Activated CD4-positive, alpha-beta memory T cell treated with anti-CD3 and anti-CD28 coated beads, Interleukin-2, amount 10 ng/mL, durations not matched to agents 7 days and 5 days (primary cell): ENCODE data around the gene EVI2A. TPM values are rescaled to one million over a fixed set of nuclear protein-coding genes. Genes with fewer than 3 reads are reported as not detected.
"Not testable (repeated sequence)": the region's sequence is repeated elsewhere in the genome, so short reads cannot be mapped to it uniquely, and the experiment has no call there.

Source experiments
- CTCF ChIA-PET: fragments of 350-600 bp; sonication (Branson Sonifier 250); formaldehyde crosslinking; loops from one replicate; lab custom pipeline; 2021; ENCODE audit warnings: antibody characterized with exemption, inconsistent platforms; lab: Charles Lee
- POLR2A ChIA-PET: fragments of 350-600 bp; sonication (Branson Sonifier 250); formaldehyde crosslinking; loops from one replicate; lab custom pipeline; 2021; ENCODE audit warnings: antibody characterized with exemption; lab: Charles Lee
- DNase-seq: peaks from one replicate; pipeline ENCODE4 v3.0.0-alpha.2; 2020
- H3K27ac Mint-ChIP-seq: one replicate; pipeline ENCODE4 v1.8.0; 2021; ENCODE audit warnings: mild to moderate bottlenecking, mixed read lengths
- H3K27me3 Mint-ChIP-seq: one replicate; pipeline ENCODE4 v1.8.0; 2021; ENCODE audit warnings: mixed read lengths
- H3K36me3 Mint-ChIP-seq: one replicate; pipeline ENCODE4 v1.8.0; 2021; ENCODE audit warnings: low read depth, mixed read lengths
- H3K4me1 Mint-ChIP-seq: one replicate; pipeline ENCODE4 v1.8.0; 2021; ENCODE audit warnings: mixed read lengths
- H3K4me3 Mint-ChIP-seq: one replicate; pipeline ENCODE4 v1.8.0; 2021; ENCODE audit warnings: mild to moderate bottlenecking, mixed read lengths
- H3K9me3 Mint-ChIP-seq: one replicate; pipeline ENCODE4 v1.8.0; 2021; ENCODE audit warnings: mixed read lengths
- total RNA-seq, 2 experiments: library from RNA; stranded (reverse); gene quantifications; one replicate each; pipeline ENCODE4 v1.2.3, GENCODE V29; 2021

Gene EVI2A
- total RNA-seq, 2 experiments from 2014 or later = 109 to 110 TPM

DNA sequence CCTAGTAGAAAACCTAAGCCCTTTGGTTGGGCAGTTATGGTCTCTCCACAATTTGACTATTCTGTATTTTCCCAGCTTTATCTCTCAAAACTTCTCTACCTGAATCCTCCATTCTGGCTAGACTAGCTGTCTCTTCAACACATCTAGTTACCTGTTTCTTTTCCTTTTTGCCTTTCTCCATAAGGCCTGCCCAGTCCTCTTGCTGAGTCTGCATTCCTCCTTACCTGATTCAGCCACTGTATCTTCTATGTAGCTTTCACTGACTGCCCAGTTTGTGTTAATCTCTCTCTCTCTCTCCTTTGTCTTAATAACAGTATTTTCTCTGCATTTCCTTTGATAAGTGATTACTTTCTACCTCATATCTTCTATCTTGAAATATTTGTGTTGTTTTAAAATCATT lies 2.1 kb upstream of the EVI2A start:
- Mint-ChIP-seq H3K4me3 (no peak overlapping the region), H3K27me3 (no peaks in the 10 kb centered on the region), H3K9me3 (no peaks in the 10 kb centered on the region), H3K27ac (peak overlapping the region; percentile 53), H3K4me1 (peaks cover 25% of the 10 kb centered on the region), H3K36me3 (peaks cover 39% of the 10 kb centered on the region)
- ChIA-PET POLR2A (interaction anchor here (0.8 to 1.3 kb wide), 2 partner anchors 8 to 10 kb away, joined by 3 to 4 read pairs; partner anchors contain the start of gene EVI2B), CTCF (interaction anchor here (0.7 kb wide), 1 partner anchor 68 kb away, joined by 3 read pairs; the partner anchor contains the start of gene RAB11FIP4)
- no peak for DNase-seq

DNA sequence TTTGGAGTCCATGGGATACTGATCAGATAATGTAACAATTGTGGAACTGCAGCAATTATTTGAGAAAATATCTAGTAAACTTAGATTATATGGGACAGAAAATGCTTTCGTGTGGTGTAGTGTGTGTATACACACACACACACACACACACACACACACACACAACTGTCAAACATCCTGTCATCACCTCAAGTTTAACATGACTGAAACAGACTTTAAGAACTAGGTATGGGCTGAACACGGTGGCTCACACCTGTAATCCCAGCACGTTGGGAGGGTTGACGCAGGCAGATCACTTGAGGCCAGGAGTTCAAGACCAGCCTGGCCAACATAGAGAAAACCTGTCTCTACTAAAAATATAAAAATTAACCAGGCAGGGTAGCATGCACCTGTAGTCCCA lies 544 bp upstream of the EVI2A start:
- Mint-ChIP-seq H3K36me3 (peaks cover 42% of the 10 kb centered on the region), H3K27me3 (no peaks in the 10 kb centered on the region), H3K4me3 (peak overlapping the region; percentile 79), H3K27ac (peak overlapping the region; percentile 99), H3K4me1 (peaks cover 26% of the 10 kb centered on the region), H3K9me3 (no peaks in the 10 kb centered on the region)
- POLR2A ChIA-PET = interaction anchor here (0.7 to 5.2 kb wide), 5 partner anchors 9 to 111 kb away, joined by 3 to 287 read pairs (median 4); partner anchors contain the start of gene EVI2B
- CTCF ChIA-PET = interaction anchor here (0.9 kb wide), 1 partner anchor 11 kb away, joined by 4 read pairs; no protein-coding TSS in a partner anchor
- peak; percentile 45 for DNase-seq

DNA sequence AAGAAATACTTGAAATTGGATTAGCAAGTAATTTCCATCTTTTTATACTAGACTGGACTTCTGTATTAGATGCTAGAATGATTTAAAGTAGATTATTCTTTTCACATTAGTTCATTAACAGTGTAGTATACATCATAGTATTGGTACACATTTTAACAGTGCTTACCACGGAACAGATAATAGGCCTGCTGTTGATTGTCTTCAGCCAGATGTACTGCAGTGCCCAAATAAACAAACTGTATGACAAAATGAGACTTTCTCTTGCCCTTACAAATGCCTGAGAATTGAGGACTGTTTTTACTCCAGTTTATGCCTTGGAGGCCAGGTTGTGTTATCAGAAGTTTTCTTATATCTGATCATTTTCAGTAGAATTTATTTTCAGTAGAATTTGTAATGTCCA lies 631 bp downstream of the EVI2A start:
- Mint-ChIP-seq H3K4me3 (peak overlapping the region; percentile 79), H3K9me3 (no peaks in the 10 kb centered on the region), H3K36me3 (peaks cover 46% of the 10 kb centered on the region), H3K4me1 (peaks cover 37% of the 10 kb centered on the region), H3K27me3 (no peaks in the 10 kb centered on the region), H3K27ac (peak overlapping the region; percentile 99)
- ChIA-PET CTCF (interaction anchor here (0.8 to 2.2 kb wide), 3 partner anchors 9 to 51 kb away, joined by 3 to 7 read pairs (median 4); no protein-coding TSS in a partner anchor), POLR2A (interaction anchor here (1.0 to 5.2 kb wide), 7 partner anchors 9 to 580 kb away, joined by 3 to 287 read pairs (median 7); partner anchors contain the start of genes EVI2B and UTP6)
- no peak for DNase-seq

DNA sequence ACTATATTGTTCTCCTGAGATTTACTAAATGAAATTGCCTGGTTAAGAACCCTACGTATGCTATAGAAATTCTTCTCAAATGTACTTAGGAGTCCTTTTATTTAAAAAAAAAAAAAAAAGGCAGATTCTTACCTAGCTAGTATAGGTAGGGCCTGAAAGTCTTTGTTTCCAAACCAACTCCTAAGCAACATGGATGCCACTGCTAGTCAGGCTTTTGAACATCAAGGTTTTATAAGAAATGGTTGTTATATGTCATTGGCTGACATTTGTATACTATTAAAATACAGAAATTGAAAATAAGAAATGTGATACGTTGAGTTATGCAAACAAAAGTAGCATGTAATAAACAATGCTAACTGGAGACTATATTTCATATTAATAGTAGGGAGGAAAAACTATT lies 1.2 kb downstream of the EVI2A start:
- peaks cover 47% of the 10 kb centered on the region for H3K36me3 Mint-ChIP-seq
- no peak for DNase-seq
- H3K27ac Mint-ChIP-seq = peak overlapping the region; percentile 99
- POLR2A ChIA-PET = interaction anchor here (0.8 to 5.2 kb wide), 7 partner anchors 9 to 1703 kb away, joined by 3 to 287 read pairs (median 7); partner anchors contain the start of genes EVI2B and UTP6
- CTCF ChIA-PET = interaction anchor here (0.8 to 2.2 kb wide), 2 partner anchors 9 to 52 kb away, joined by 3 to 7 read pairs; no protein-coding TSS in a partner anchor
- no peaks in the 10 kb centered on the region for H3K27me3 Mint-ChIP-seq
- H3K4me3 Mint-ChIP-seq = peak overlapping the region; percentile 79
- no peaks in the 10 kb centered on the region for H3K9me3 Mint-ChIP-seq
- H3K4me1 Mint-ChIP-seq = peaks cover 40% of the 10 kb centered on the region

DNA sequence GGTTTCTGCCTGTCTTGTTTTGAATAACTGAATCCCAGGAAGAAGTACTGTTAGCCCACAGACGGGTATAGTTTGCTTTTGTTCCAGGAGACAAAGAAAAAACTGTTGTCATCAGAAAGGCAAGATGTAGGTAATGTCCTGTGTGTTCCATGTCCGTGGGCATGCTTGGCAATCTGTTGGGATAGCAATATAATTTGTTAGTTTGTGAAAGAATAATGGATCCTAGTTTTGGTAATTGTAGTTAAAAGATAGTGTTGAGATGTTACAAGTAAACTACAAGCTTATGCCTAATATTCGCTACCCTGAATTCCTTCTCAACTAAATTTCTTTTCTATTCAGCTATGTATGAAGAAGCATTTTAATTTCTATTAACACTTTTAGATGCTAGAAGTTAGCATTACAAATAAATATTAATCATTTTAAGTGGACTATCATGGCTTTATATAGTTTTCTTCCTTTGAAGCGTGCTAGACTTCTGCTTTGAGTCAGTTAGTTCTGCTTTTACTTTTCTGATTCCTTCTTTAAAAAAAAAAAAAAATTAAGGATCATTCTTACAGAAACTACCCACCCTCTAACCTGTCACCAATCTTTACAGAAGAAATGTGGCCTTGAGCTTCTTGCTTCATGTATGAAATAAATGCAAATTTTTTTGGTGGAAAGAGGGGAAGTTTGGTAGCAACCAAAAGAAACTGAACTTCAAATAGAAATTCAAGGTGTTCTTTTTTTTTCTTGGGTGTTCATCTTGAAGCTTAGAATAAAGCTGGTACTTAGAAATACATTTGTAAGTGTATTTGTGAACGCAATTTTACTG lies 2.4 kb downstream of the EVI2A start:
- Mint-ChIP-seq H3K36me3 (peaks cover 53% of the 10 kb centered on the region), H3K9me3 (no peaks in the 10 kb centered on the region), H3K4me3 (peak overlapping the region; percentile 79), H3K27ac (peak overlapping the region; percentile 95), H3K27me3 (no peaks in the 10 kb centered on the region), H3K4me1 (peaks cover 50% of the 10 kb centered on the region)
- ChIA-PET CTCF (interaction anchor here (1.2 to 2.2 kb wide), 2 partner anchors 9 to 53 kb away, joined by 4 to 7 read pairs; no protein-coding TSS in a partner anchor), POLR2A (interaction anchor here (0.6 to 5.2 kb wide), 15 partner anchors 7 to 582 kb away, joined by 3 to 287 read pairs (median 6); partner anchors contain the start of genes EVI2B, RNF135 and UTP6)
- DNase-seq = no peak

DNA sequence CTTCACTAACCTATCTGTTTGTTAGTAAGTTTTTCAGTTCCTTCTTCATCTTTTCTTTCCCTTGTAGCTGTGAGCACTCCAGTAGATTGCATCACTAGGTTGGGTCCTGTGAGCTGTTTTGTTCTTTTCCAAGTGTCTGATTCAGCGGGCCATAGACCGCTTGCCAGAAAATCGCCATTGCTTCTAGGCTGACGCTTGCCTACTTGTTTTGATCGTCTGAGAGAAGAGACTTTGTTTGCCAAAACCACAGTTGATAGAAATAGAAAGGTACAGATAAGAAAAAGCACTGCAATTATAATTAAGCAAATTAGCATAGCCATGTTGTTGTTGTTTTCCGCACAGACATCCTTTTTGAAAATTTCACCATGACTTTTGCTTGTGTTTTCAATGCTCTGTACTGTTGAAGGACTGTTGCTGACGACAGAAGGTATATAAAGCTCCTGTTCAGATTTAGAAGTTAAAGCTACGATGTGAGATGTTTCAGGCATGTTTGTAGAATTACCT lies 3.1 kb downstream of the EVI2A start:
- peak overlapping the region; percentile 95 for H3K27ac Mint-ChIP-seq
- ChIA-PET CTCF (interaction anchor here (2.2 kb wide), 1 partner anchor 54 kb away, joined by 7 read pairs; no protein-coding TSS in a partner anchor), POLR2A (interaction anchor here (0.9 to 5.2 kb wide), 12 partner anchors 7 to 583 kb away, joined by 3 to 287 read pairs (median 6); partner anchors contain the start of genes EVI2B, RNF135 and UTP6)
- peak overlapping the region; percentile 79 for H3K4me3 Mint-ChIP-seq
- H3K9me3 Mint-ChIP-seq = no peaks in the 10 kb centered on the region
- DNase-seq = peak; percentile 69
- peaks cover 55% of the 10 kb centered on the region for H3K36me3 Mint-ChIP-seq
- no peaks in the 10 kb centered on the region for H3K27me3 Mint-ChIP-seq
- H3K4me1 Mint-ChIP-seq = peaks cover 45% of the 10 kb centered on the region

DNA sequence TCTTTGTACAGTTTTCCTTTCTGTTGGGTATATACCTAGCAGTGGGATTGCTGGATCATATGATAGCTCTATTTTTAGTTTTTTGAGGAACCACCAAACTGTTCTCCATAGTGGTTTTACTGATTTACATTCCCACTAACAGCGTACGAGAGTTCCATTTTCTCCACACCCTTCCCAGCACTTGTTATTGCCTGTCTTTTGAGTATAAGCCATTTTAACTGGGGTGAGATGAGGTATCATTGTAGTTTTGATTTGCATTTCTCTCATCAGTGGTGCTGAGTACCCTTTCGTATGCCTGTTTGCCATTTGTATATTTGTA lies 6.7 kb downstream of the EVI2A start:
- peaks cover 68% of the 10 kb centered on the region for H3K36me3 Mint-ChIP-seq
- ChIA-PET CTCF (no interaction called here), POLR2A (interaction anchor here (1.4 to 2.1 kb wide), 4 partner anchors 173 to 505 kb away, joined by 5 to 10 read pairs (median 5); no protein-coding TSS in a partner anchor)
- H3K4me1 Mint-ChIP-seq = peaks cover 39% of the 10 kb centered on the region
- H3K9me3 Mint-ChIP-seq = no peaks in the 10 kb centered on the region
- no peak for DNase-seq
- peak overlapping the region; percentile 88 for H3K27ac Mint-ChIP-seq
- H3K27me3 Mint-ChIP-seq = no peaks in the 10 kb centered on the region
- H3K4me3 Mint-ChIP-seq = peak overlapping the region; percentile 83

DNA sequence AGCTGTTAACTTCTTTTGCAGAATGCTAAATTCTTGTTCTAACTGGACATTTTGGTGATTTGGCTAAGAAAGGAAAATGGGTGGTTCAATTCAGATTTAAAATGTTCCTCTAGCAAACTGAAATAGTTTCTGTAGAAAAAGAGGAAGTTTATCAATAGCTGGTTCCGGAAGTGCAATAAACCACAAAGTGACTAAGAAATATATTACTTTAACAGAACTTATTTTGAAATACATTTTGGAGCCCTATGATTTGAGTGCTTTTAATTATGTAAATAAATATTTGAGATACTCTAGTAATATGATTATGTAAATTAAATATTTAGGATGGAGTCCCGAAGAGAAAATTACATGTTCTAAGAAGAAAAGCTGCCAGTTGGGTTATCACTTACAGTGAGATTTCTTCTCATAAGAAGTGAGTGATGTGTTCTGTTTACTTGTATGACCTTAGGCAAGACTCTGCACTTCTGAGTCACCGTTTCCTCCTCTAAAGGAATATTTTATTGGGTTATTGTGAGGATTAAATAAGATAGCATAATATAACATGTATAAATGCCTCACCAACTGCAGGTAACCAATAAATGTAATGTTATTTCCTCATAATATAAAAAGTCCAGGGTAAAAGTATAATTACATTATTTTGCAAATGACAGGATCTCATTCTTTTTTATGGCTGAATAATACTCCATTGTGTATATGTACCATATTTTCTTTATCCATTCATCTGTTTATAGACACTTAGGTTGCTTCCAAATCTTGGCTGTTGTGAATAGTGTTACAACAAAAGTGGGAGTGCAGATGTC lies 7.2 kb downstream of the EVI2A start, which contains the start of gene EVI2B:
EVI2B (minus strand) TSS at position 73 of the 800 bp plus-strand sequence. CDS start 8,445 bp downstream, outside the sequence.
- Mint-ChIP-seq H3K27me3 (no peaks in the 10 kb centered on the region), H3K4me3 (peak within 1 kb of the TSS; percentile 83), H3K9me3 (no peaks in the 10 kb centered on the region), H3K4me1 (peaks cover 44% of the 10 kb centered on the region), H3K27ac (peak within 1 kb of the TSS; percentile 88), H3K36me3 (peaks cover 67% of the 10 kb centered on the region)
- ChIA-PET CTCF (interaction anchor here (0.6 kb wide), 1 partner anchor 189 kb away, joined by 3 read pairs; no protein-coding TSS in a partner anchor), POLR2A (interaction anchor here (0.7 to 5.5 kb wide), 14 partner anchors 6 to 505 kb away, joined by 3 to 287 read pairs (median 4); partner anchors contain the start of gene EVI2A)
- no peak for DNase-seq

DNA sequence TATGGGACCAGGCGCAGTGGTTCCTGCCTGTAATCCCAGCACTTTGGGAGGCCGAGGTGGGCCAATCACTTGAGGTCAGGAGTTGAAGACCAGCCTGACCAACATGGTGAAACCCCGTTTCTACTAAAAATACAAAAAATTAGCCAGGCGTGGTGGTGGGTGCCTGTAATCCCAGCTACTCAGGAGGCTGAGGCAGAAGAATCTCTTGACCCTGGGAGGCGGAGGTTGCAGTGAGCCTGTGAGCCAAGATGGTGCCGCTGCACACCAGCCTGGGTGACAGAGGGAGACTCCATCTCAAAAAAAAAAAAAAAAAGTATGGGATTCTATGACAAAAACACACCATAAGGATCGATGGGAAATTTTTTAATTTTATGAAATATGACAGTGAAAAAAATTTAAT lies 9.2 kb downstream of the EVI2A start:
- peaks cover 57% of the 10 kb centered on the region for H3K4me1 Mint-ChIP-seq
- peak overlapping the region; percentile 83 for H3K4me3 Mint-ChIP-seq

DNA sequence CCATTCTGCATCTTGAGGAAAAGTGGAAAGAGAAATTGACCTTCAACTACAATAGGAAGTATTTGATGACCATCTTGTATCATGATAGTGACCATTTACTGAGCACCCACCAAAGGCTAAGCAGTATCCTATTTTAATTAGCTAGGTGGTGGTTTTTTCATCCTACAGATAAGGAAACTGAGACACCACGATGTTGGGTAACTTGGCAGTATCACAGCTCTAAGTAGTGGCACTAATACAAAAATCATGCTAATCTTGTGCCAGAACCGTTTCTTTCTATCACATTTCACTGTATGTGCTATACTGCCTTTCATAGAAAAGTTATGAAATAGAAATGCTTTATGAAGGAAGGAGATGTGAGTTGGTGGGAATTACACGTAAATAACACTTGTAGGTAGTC lies 9.9 kb downstream of the EVI2A start:
- peaks cover 72% of the 10 kb centered on the region for H3K36me3 Mint-ChIP-seq
- no peaks in the 10 kb centered on the region for H3K27me3 Mint-ChIP-seq
- peak overlapping the region; percentile 85 for H3K27ac Mint-ChIP-seq
- peak overlapping the region; percentile 83 for H3K4me3 Mint-ChIP-seq
- CTCF ChIA-PET = interaction anchor here (1.0 to 2.2 kb wide), 3 partner anchors 9 to 61 kb away, joined by 3 to 9 read pairs (median 4); partner anchors contain the start of gene EVI2A
- H3K9me3 Mint-ChIP-seq = no peaks in the 10 kb centered on the region
- no peak for DNase-seq
- peaks cover 57% of the 10 kb centered on the region for H3K4me1 Mint-ChIP-seq
- POLR2A ChIA-PET = interaction anchor here (0.8 to 5.5 kb wide), 8 partner anchors 9 to 503 kb away, joined by 3 to 287 read pairs (median 6); partner anchors contain the start of genes CRLF3 and EVI2A

More for the DNA sequence above, 9.2 kb downstream of the EVI2A start:
- peak; percentile 54 for DNase-seq
- Mint-ChIP-seq H3K36me3 (peaks cover 71% of the 10 kb centered on the region), H3K27ac (peak overlapping the region; percentile 85)
- CTCF ChIA-PET = interaction anchor here (0.7 to 2.2 kb wide), 2 partner anchors 61 to 99 kb away, joined by 3 to 9 read pairs; no protein-coding TSS in a partner anchor
- POLR2A ChIA-PET = interaction anchor here (0.9 to 5.5 kb wide), 8 partner anchors 8 to 503 kb away, joined by 3 to 287 read pairs (median 4); partner anchors contain the start of gene EVI2A
- not testable (repeated sequence) for H3K27me3 Mint-ChIP-seq, H3K9me3 Mint-ChIP-seq

DNA sequence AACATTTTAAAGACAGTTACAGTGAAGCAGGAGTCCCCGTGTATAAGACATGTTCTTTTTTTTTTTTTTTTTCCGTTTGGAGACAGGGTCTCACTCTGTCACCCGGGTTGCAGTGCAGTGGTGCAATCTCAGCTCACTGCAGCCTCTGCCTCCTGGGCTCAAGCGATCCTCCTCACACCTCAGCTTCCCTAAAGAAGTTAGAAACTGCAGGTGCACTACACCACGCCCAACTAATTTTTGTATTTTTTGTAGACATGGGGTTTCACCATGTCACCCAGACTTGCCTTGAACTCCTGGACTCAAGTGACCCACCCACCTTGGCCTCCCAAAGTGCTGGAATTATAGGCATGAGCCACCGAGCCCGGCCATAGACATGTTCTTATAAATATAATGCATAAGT lies 10.5 kb downstream of the EVI2A start:
- Mint-ChIP-seq H3K4me1 (peaks cover 55% of the 10 kb centered on the region), H3K27me3 (no peaks in the 10 kb centered on the region), H3K36me3 (peaks cover 75% of the 10 kb centered on the region), H3K27ac (peak overlapping the region; percentile 85), H3K9me3 (no peaks in the 10 kb centered on the region), H3K4me3 (peak overlapping the region; percentile 83)
- CTCF ChIA-PET = interaction anchor here (1.0 to 2.2 kb wide), 4 partner anchors 9 to 62 kb away, joined by 3 to 9 read pairs (median 4); partner anchors contain the start of gene EVI2A
- POLR2A ChIA-PET = interaction anchor here (0.6 to 5.5 kb wide), 10 partner anchors 9 to 502 kb away, joined by 3 to 287 read pairs (median 5); partner anchors contain the start of genes CRLF3 and EVI2A
- DNase-seq = no peak
